GM12874 (cell line): ENCODE measurements around the gene MME.

ENCODE experiments used
- CTCF ChIP-seq: IDR thresholded peaks from 2 replicates; pipeline ENCODE4 v1.5.1; 2011; ENCODE audit warnings: low read depth, mild to moderate bottlenecking, control low read depth, low read length, moderate library complexity; ENCODE audit not compliant: insufficient read depth

MME gene

GRCh38 chr3:155111971-155112370 is 31.9 kb downstream of the MME start:
- TF ChIP-seq CTCF: no peak

GRCh38 chr3:155112661-155113389 is 32.7 kb downstream of the MME start:
- no peak for TF ChIP-seq CTCF

- no peak for TF ChIP-seq CTCF
These were observed 49.3 kb downstream of the MME start for GRCh38 chr3:155129396-155129795.

GRCh38 chr3:155130001-155130400 is 49.9 kb downstream of the MME start:
- no peak for TF ChIP-seq CTCF

GRCh38 chr3:155131104-155131503 is 51.0 kb downstream of the MME start:
- no peak for TF ChIP-seq CTCF

- TF ChIP-seq CTCF: no peak
These were observed 54.9 kb downstream of the MME start for GRCh38 chr3:155135003-155135402.

GRCh38 chr3:155138677-155139076 is 58.6 kb downstream of the MME start:
- no peak for TF ChIP-seq CTCF
